Smooth muscle cell of the coronary artery (primary cell): ENCODE data around the gene COMMD2. TPM values are rescaled to one million over a fixed set of nuclear protein-coding genes. Genes with fewer than 3 reads are reported as not detected.

Source experiments
- total RNA-seq: library from RNA; depleted of rRNA; stranded (reverse); fragments of >200 nt; gene quantifications from 2 replicates; pipeline ENCODE4 v1.2.3, GENCODE V29; 2014; ENCODE audit warnings: low replicate concordance

COMMD2 gene
- total RNA-seq = 8.8 and 27.3 TPM in 2 replicates

DNA sequence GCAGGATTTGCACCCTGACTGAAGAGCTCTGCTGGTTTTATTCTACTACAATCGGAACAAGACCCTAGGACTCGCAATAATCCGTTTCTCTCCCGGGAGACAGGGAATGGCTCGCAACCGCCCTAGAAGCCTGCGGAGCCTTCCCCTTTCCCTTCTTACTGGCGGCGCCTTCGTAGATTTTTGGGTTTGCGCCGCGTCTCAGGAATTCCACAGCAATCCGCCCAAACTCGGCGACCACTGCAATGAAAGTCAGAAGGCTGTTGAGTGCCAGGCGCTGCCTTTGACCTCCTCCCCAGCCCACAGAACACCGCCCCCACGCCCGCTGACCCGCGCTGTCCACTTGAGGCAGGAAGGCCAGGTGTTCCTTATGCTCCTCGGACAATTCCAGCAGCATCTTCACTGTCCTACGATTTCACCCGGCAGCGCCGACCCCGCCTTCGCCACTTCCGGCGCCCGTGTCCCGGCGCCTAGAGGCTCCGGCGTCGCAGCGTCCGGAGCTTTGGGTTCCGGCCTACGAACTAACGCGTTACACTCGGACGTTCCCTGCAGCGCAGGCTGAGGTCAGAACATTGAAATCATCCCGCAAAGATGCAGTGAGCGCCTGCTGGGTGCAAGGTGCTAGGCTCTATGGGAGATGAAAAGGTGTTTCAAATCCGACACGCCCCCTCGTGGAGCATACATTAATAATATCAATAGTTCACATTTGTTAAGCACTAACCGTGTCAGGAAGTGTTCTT lies at the start of gene COMMD2:
COMMD2 (minus strand) TSS at position 439 of the 737 bp plus-strand sequence; CDS start at position 394, 45 bp downstream.

DNA sequence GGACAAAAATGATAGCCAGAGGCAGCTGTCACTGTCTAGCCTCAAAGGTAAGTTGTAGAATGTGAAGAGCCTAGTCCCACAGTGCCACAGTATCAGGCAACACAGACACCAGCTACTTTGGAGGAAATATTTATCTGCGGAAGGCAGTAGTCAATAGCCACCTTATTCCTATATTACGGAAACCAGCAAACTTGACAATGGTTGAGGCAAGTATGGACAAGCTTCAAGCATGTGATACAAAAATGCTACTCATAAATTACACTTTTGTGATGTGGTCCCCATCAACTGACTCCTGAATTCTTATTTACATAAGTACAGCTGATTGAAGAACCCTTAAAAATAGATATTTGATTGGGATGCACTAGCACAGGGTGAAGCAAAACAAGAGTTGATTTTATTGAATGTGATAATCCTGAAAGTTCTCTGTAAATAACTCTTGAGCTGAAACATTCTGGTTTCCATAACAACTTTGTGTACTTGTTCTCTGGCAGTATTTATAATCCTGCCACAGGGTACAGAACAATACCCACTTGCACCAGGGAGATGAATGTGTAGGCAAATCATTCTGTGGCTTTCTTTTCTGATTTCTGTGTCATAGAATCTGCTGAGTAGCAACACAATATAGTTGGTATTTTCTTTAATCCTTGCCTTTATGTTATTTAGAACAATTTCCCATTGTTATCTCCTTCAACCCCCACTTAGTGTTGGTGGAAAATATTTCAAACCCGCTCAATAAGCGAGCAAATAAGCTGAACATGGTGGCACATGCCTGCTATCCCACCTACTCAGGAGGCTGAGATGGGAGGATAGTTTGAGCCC lies 40.4 kb upstream of the COMMD2 start, which contains the start of gene ANKUB1:
ANKUB1 (minus strand) TSS at position 103 of the 819 bp plus-strand sequence. CDS start 188 bp downstream, outside the sequence.

Other genes starting within 250 kb of the COMMD2 start
- 15.4 and 108 TPM in 2 replicates for gene WWTR1, start 94.5 kb downstream of the COMMD2 start, total RNA-seq
- gene ANKUB1, start 40.1 kb upstream of the COMMD2 start, total RNA-seq = not detected in 2 replicates
- 37.1 and 63.9 TPM in 2 replicates for gene RNF13, start 60.7 kb upstream of the COMMD2 start, total RNA-seq
- gene PFN2, start 218.4 kb upstream of the COMMD2 start, total RNA-seq = 196 and 198 TPM in 2 replicates